ENCODE data around the gene FRY. TPM values are rescaled to one million over a fixed set of nuclear protein-coding genes. Genes with fewer than 3 reads are reported as not detected.

FRY gene
- total and polyA plus RNA-seq, 2 of the 13 experiments (the other 11 are each of a cell fraction or from before 2014, with no cell fraction given) = 8.2 to 13.1 TPM

DNA sequence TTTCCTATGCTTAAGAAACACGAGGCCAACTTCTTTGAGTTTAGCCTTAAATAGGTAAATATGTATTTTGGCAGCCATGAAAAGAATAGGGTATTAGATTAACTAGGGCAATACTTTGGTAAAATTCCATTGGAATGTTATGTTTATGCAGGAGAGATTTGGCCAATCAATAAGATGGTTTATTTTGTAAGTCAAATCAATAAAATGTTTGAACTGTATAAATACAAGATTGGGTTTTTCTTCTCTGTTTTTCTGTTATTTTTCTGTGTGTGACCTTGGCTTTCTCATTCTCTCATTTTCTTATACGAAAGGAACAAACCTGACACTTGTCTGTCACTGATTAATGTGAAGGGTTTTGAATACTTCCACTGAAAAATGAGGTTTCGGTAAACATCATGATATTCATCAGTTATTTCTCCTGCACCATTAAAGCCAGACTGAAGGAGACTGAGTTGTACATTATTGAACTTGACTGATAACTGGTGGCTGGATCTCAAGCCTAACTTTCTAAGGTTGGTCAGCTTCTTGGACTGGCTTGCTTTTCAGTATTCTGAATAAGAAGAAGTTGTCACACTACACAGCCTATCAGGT, 8.6 kb downstream of the FRY start (continued):
- TF ChIP-seq ZBTB26 (CRISPR knock-in tag; IDR thresholded peaks at IDR 0.05; ENCODE audit: borderline replicate concordance) (no peak), ZBTB46 (CRISPR knock-in tag; IDR thresholded peaks at IDR 0.05; ENCODE audit: borderline replicate concordance) (no peak), ISL2 (CRISPR knock-in tag; IDR thresholded peaks at IDR 0.05) (peak; percentile 73; the same call in 1 of the 2 replicates), REST (IDR thresholded peaks at IDR 0.05; ENCODE audit: borderline replicate concordance in 1 of 2, low read depth in 1 of 2, low read length in 2 of 2) (no peak), MED1 (CRISPR knock-in tag; IDR thresholded peaks at IDR 0.05) (peak; percentile 55; the same call in 1 of the 2 replicates), NFIC (IDR thresholded peaks at IDR 0.05; ENCODE audit: low read length) (peak; percentile 95), MIXL1 (CRISPR knock-in tag; IDR thresholded peaks at IDR 0.05) (peak; percentile 81), HNRNPL (IDR thresholded peaks at IDR 0.05; ENCODE audit: low read depth, low read length) (no peak), CREM (IDR thresholded peaks at IDR 0.05) (peak; percentile 41; the same call in 1 of the 2 replicates), CREM (CRISPR knock-in tag; IDR thresholded peaks at IDR 0.05) (no peak), NONO (IDR thresholded peaks at IDR 0.05) (no peak), NONO (CRISPR knock-in tag; conservative IDR thresholded peaks at IDR 0.05) (no peak)
- TF ChIP-seq, protein P1, sequence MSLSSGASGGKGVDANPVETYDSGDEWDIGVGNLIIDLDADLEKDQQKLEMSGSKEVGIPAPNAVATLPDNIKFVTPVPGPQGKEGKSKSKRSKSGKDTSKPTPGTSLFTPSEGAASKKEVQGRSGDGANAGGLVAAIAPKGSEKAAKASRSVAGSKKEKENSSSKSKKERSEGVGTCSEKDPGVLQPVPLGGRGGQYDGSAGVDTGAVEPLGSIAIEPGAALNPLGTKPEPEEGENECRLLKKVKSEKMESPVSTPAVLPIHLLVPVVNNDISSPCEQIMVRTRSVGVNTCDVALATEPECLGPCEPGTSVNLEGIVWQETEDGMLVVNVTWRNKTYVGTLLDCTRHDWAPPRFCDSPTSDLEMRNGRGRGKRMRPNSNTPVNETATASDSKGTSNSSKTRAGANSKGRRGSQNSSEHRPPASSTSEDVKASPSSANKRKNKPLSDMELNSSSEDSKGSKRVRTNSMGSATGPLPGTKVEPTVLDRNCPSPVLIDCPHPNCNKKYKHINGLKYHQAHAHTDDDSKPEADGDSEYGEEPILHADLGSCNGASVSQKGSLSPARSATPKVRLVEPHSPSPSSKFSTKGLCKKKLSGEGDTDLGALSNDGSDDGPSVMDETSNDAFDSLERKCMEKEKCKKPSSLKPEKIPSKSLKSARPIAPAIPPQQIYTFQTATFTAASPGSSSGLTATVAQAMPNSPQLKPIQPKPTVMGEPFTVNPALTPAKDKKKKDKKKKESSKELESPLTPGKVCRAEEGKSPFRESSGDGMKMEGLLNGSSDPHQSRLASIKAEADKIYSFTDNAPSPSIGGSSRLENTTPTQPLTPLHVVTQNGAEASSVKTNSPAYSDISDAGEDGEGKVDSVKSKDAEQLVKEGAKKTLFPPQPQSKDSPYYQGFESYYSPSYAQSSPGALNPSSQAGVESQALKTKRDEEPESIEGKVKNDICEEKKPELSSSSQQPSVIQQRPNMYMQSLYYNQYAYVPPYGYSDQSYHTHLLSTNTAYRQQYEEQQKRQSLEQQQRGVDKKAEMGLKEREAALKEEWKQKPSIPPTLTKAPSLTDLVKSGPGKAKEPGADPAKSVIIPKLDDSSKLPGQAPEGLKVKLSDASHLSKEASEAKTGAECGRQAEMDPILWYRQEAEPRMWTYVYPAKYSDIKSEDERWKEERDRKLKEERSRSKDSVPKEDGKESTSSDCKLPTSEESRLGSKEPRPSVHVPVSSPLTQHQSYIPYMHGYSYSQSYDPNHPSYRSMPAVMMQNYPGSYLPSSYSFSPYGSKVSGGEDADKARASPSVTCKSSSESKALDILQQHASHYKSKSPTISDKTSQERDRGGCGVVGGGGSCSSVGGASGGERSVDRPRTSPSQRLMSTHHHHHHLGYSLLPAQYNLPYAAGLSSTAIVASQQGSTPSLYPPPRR (CRISPR knock-in tag; IDR thresholded peaks at IDR 0.05; ENCODE audit: borderline replicate concordance) = peak; percentile 50; the same call in 1 of the 2 replicates
- TF ChIP-seq, protein P2, sequence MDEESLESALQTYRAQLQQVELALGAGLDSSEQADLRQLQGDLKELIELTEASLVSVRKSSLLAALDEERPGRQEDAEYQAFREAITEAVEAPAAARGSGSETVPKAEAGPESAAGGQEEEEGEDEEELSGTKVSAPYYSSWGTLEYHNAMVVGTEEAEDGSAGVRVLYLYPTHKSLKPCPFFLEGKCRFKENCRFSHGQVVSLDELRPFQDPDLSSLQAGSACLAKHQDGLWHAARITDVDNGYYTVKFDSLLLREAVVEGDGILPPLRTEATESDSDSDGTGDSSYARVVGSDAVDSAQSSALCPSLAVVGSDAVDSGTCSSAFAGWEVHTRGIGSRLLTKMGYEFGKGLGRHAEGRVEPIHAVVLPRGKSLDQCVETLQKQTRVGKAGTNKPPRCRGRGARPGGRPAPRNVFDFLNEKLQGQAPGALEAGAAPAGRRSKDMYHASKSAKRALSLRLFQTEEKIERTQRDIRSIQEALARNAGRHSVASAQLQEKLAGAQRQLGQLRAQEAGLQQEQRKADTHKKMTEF (CRISPR knock-in tag; IDR thresholded peaks at IDR 0.05) = peak; percentile 28; the same call in 1 of the 2 replicates
- TF ChIP-seq, protein P3, sequence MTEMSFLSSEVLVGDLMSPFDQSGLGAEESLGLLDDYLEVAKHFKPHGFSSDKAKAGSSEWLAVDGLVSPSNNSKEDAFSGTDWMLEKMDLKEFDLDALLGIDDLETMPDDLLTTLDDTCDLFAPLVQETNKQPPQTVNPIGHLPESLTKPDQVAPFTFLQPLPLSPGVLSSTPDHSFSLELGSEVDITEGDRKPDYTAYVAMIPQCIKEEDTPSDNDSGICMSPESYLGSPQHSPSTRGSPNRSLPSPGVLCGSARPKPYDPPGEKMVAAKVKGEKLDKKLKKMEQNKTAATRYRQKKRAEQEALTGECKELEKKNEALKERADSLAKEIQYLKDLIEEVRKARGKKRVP (CRISPR knock-in tag; IDR thresholded peaks at IDR 0.05) = peak in 1 of 2 experiments; percentile 19; a peak in 1 of 4 replicates

All from HepG2 (cell line).